K562 (cell line): ENCODE measurements around the gene CD151. TPM values are rescaled to one million over a fixed set of nuclear protein-coding genes. Genes with fewer than 3 reads are reported as not detected.

ENCODE experiments used
- CAMTA2 ChIP-seq: fragments of 250-450 bp; sonication (Bioruptor Pico); conservative IDR thresholded peaks from 2 replicates; pipeline ENCODE4 v1.5.1; 2022
- CBX3 ChIP-seq, 2 experiments: IDR thresholded peaks; 1 replicate in 1 of 2; 2 replicates in 1 of 2; pipeline ENCODE4 v1.6.1; 2012; ENCODE audit warnings: inconsistent platforms in 2 of 2, low read length in 2 of 2, borderline replicate concordance in 1 of 2, control low read depth in 1 of 2
- DMBX1 ChIP-seq: fragments of 250-450 bp; sonication (Bioruptor Pico); IDR thresholded peaks from 2 replicates; pipeline ENCODE4 v1.8.0; 2022; ENCODE audit warnings: inconsistent platforms, mild to moderate bottlenecking, moderate library complexity, borderline replicate concordance
- ESRRB ChIP-seq: fragments of 250-450 bp; sonication (Bioruptor Pico); IDR thresholded peaks from 2 replicates; pipeline ENCODE4 v1.5.0; 2020; ENCODE audit warnings: mild to moderate bottlenecking, moderate library complexity, borderline replicate concordance
- EWSR1 ChIP-seq: fragments of 450-650 bp; IDR thresholded peaks from 2 replicates; pipeline ENCODE4 v1.6.1; 2018; ENCODE audit warnings: borderline replicate concordance, mild to moderate bottlenecking, low read depth, moderate library complexity; ENCODE audit not compliant: partially characterized antibody
- FOXO4 ChIP-seq: fragments of 450-650 bp; formaldehyde crosslinking; IDR thresholded peaks from 2 replicates; pipeline ENCODE4 v1.4.0; 2020; ENCODE audit warnings: mild to moderate bottlenecking, moderate library complexity
- HDAC2 ChIP-seq: fragments of 450-650 bp; IDR thresholded peaks from 2 replicates; pipeline ENCODE4 v1.6.1; 2016; ENCODE audit warnings: mild to moderate bottlenecking
- KLF10 ChIP-seq: fragments of 250-450 bp; sonication (Bioruptor Pico); IDR thresholded peaks from 2 replicates; pipeline ENCODE4 v1.6.1; 2021; ENCODE audit warnings: matching md5 sums
- NFYB ChIP-seq: IDR thresholded peaks from 2 replicates; pipeline ENCODE4 v1.6.1; 2011; ENCODE audit warnings: mild to moderate bottlenecking, moderate library complexity; ENCODE audit not compliant: insufficient read length; ENCODE audit errors: extremely low read depth
- PML ChIP-seq: IDR thresholded peaks from 2 replicates; pipeline ENCODE4 v1.6.1; 2012; ENCODE audit warnings: low read length, inconsistent platforms
- RHOXF2B ChIP-seq: fragments of 250-450 bp; sonication (Bioruptor Pico); conservative IDR thresholded peaks from 2 replicates; pipeline ENCODE4 v1.5.1; 2021
- SP2 ChIP-seq: IDR thresholded peaks from 2 replicates; pipeline ENCODE4 v1.6.1; 2011; ENCODE audit warnings: mild to moderate bottlenecking, low read depth, low read length, moderate library complexity; ENCODE audit not compliant: poor library complexity, severe bottlenecking; ENCODE audit errors: extremely low read depth
- ZC3H4 ChIP-seq: sonication (generic); formaldehyde crosslinking; IDR thresholded peaks from 2 replicates; pipeline ENCODE4 v1.9.0; 2021; ENCODE audit warnings: missing genetic modification reagents, borderline replicate concordance
- ZNF121 ChIP-seq: sonication (generic); formaldehyde crosslinking; conservative IDR thresholded peaks from 2 replicates; pipeline ENCODE4 v1.8.0; 2022; ENCODE audit warnings: missing genetic modification reagents
- ZNF561 ChIP-seq: fragments of 450-650 bp; formaldehyde crosslinking; conservative IDR thresholded peaks from 2 replicates; pipeline ENCODE4 v1.4.0; 2020; ENCODE audit warnings: mild to moderate bottlenecking, moderate library complexity
- ZNF778 ChIP-seq: fragments of 450-650 bp; formaldehyde crosslinking; IDR thresholded peaks from 2 replicates; pipeline ENCODE4 v1.4.0; 2020; ENCODE audit warnings: mild to moderate bottlenecking, moderate library complexity
- polyA plus RNA-seq, 8 experiments: library from polyadenylated mRNA; depleted of rRNA in 4 of 8; stranded (reverse) in 5 of 8; unstranded in 3 of 8; fragments of >200 nt; fragmentation: Nextera tagmentation in 2 of 8; fragmentation: Illumina TruSeq in 1 of 8; extraction: Ambion mirVana in 2 of 8; extraction: Trizol in 1 of 8; gene quantifications; 2 replicates each; pipeline versions ENCODE4 v1.2.1 to v1.2.3, GENCODE V29; 2011 to 2014; ENCODE audit warnings: inconsistent platforms in 1 of 8, missing spikeins in 1 of 8
- total RNA-seq, 7 experiments: library from RNA; depleted of rRNA in 6 of 7; stranded (reverse); fragments of >200 nt in 6 of 7; fragmentation: Illumina TruSeq in 2 of 7; extraction: Trizol in 2 of 7; gene quantifications; 2 replicates each; pipeline versions ENCODE4 v1.2.1 to v1.2.3, GENCODE V29; 2011 to 2021; ENCODE audit warnings: low replicate concordance in 1 of 7
- TF ChIP-seq, protein P1 (sequence below): sonication (generic); formaldehyde crosslinking; IDR thresholded peaks from 2 replicates; pipeline ENCODE4 v1.8.0; 2023; ENCODE audit warnings: missing genetic modification reagents, mild to moderate bottlenecking, borderline replicate concordance
- TF ChIP-seq, protein P2 (sequence below): sonication (generic); formaldehyde crosslinking; IDR thresholded peaks from 2 replicates; pipeline ENCODE4 v1.9.0; 2022; ENCODE audit warnings: mild to moderate bottlenecking, missing genetic modification reagents
- TF ChIP-seq, protein P3 (sequence below): IDR thresholded peaks from 2 replicates; pipeline ENCODE4 v1.6.1; 2012; ENCODE audit warnings: low read depth, low read length, improper control_type of control experiment, borderline replicate concordance

The CD151 gene
- total and polyA plus RNA-seq, 9 of the 15 experiments (the other 6 are each of a cell fraction or from before 2014, with no cell fraction given), result 2.3 to 187 (median 140) TPM

- TF ChIP-seq, protein P1, sequence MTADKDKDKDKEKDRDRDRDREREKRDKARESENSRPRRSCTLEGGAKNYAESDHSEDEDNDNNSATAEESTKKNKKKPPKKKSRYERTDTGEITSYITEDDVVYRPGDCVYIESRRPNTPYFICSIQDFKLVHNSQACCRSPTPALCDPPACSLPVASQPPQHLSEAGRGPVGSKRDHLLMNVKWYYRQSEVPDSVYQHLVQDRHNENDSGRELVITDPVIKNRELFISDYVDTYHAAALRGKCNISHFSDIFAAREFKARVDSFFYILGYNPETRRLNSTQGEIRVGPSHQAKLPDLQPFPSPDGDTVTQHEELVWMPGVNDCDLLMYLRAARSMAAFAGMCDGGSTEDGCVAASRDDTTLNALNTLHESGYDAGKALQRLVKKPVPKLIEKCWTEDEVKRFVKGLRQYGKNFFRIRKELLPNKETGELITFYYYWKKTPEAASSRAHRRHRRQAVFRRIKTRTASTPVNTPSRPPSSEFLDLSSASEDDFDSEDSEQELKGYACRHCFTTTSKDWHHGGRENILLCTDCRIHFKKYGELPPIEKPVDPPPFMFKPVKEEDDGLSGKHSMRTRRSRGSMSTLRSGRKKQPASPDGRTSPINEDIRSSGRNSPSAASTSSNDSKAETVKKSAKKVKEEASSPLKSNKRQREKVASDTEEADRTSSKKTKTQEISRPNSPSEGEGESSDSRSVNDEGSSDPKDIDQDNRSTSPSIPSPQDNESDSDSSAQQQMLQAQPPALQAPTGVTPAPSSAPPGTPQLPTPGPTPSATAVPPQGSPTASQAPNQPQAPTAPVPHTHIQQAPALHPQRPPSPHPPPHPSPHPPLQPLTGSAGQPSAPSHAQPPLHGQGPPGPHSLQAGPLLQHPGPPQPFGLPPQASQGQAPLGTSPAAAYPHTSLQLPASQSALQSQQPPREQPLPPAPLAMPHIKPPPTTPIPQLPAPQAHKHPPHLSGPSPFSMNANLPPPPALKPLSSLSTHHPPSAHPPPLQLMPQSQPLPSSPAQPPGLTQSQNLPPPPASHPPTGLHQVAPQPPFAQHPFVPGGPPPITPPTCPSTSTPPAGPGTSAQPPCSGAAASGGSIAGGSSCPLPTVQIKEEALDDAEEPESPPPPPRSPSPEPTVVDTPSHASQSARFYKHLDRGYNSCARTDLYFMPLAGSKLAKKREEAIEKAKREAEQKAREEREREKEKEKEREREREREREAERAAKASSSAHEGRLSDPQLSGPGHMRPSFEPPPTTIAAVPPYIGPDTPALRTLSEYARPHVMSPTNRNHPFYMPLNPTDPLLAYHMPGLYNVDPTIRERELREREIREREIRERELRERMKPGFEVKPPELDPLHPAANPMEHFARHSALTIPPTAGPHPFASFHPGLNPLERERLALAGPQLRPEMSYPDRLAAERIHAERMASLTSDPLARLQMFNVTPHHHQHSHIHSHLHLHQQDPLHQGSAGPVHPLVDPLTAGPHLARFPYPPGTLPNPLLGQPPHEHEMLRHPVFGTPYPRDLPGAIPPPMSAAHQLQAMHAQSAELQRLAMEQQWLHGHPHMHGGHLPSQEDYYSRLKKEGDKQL, result no peak
- TF ChIP-seq CAMTA2 (CRISPR knock-in tag) (no peak), ZNF561 (CRISPR knock-in tag) (no peak), KLF10 (CRISPR knock-in tag) (no peak), ZNF121 (CRISPR knock-in tag) (no peak), NFYB (peak; percentile 53), PML (peak; percentile 47; the same call in 1 of the 2 replicates), ESRRB (CRISPR knock-in tag) (no peak), DMBX1 (CRISPR knock-in tag) (no peak), ZNF778 (no peak), RHOXF2B (CRISPR knock-in tag) (no peak), FOXO4 (CRISPR knock-in tag) (no peak), CBX3 (IDR thresholded peaks at IDR 0.05; ENCODE audit: borderline replicate concordance in 1 of 2, low read length in 2 of 2) (no peak), EWSR1 (no peak), ZC3H4 (CRISPR knock-in tag) (no peak), HDAC2 (no peak), SP2 (no peak)
- TF ChIP-seq, protein P2, sequence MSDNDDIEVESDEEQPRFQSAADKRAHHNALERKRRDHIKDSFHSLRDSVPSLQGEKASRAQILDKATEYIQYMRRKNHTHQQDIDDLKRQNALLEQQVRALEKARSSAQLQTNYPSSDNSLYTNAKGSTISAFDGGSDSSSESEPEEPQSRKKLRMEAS (CRISPR knock-in tag), result peak; percentile 37
- TF ChIP-seq, protein P3, sequence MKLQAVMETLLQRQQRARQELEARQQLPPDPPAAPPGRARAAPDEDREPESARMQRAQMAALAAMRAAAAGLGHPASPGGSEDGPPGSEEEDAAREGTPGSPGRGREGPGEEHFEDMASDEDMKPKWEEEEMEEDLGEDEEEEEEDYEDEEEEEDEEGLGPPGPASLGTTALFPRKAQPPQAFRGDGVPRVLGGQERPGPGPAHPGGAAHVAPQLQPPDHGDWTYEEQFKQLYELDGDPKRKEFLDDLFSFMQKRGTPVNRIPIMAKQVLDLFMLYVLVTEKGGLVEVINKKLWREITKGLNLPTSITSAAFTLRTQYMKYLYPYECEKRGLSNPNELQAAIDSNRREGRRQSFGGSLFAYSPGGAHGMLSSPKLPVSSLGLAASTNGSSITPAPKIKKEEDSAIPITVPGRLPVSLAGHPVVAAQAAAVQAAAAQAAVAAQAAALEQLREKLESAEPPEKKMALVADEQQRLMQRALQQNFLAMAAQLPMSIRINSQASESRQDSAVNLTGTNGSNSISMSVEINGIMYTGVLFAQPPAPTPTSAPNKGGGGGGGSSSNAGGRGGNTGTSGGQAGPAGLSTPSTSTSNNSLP, result no peak
These were observed 13.4 kb upstream of the CD151 start (continued) for GRCh38 chr11:819129-819931.
